Measurements from ENCODE around the gene MTHFR.

Gene MTHFR

GRCh38 chr1:11796036-11796828 is 9.5 kb downstream of the MTHFR start:
- no peak for DNase-seq

- no peak for DNase-seq
Measured at GRCh38 chr1:11795238-11795890, 10.4 kb downstream of the MTHFR start.

GRCh38 chr1:11794446-11795237 is 11.1 kb downstream of the MTHFR start:
- DNase-seq, result no peak

- DNase-seq, result no peak
Measured at GRCh38 chr1:11793819-11794218, 11.9 kb downstream of the MTHFR start.

- DNase-seq, result no peak
Measured at GRCh38 chr1:11792106-11792505, 13.7 kb downstream of the MTHFR start.

- peak; percentile 17 for DNase-seq
Measured at GRCh38 chr1:11790880-11791715, 14.7 kb downstream of the MTHFR start.

- no peak for DNase-seq
Measured at GRCh38 chr1:11790101-11790879, 15.5 kb downstream of the MTHFR start.

GRCh38 chr1:11789126-11790067 is 16.4 kb downstream of the MTHFR start:
- DNase-seq, result no peak

GRCh38 chr1:11788549-11789053 is 17.2 kb downstream of the MTHFR start:
- DNase-seq, result no peak

GRCh38 chr1:11787804-11788436 is 17.8 kb downstream of the MTHFR start:
- DNase-seq, result no peak

GRCh38 chr1:11787251-11787803 is 18.4 kb downstream of the MTHFR start:
- DNase-seq, result no peak

GRCh38 chr1:11786168-11786567 is 19.6 kb downstream of the MTHFR start:
- no peak for DNase-seq

GRCh38 chr1:11784993-11785769 is 20.6 kb downstream of the MTHFR start:
- peak; percentile 19 for DNase-seq

- no peak for DNase-seq
Measured at GRCh38 chr1:11784256-11784992, 21.3 kb downstream of the MTHFR start.

GRCh38 chr1:11783556-11783955 is 22.2 kb downstream of the MTHFR start:
- DNase-seq, result no peak

GRCh38 chr1:11782127-11782708 is 23.5 kb downstream of the MTHFR start:
- DNase-seq, result no peak

GRCh38 chr1:11781297-11781696 is 24.5 kb downstream of the MTHFR start:
- no peak for DNase-seq
